GM18505 (cell line): ENCODE data around the gene HAPLN3.
A peak's percentile ranks its signal among the peaks of the same experiment; 100 is the strongest.

Source experiments
- ATAC-seq: cut with Tn5 transposase; IDR thresholded peaks from one replicate; pipeline ENCODE4 v1.9.1; 2021; ENCODE audit not compliant: unreplicated experiment
- POLR2A ChIP-seq: IDR thresholded peaks from 4 replicates; pipeline ENCODE4 v1.6.1; 2011; ENCODE audit warnings: borderline replicate concordance; ENCODE audit not compliant: insufficient read depth, insufficient read length; ENCODE audit errors: extremely low read depth

HAPLN3 gene

GRCh38 chr15:88897142-88897455 lies 1.8 kb upstream of the HAPLN3 start:
- ATAC-seq = no peak
- no peak for TF ChIP-seq POLR2A

- no peak for ATAC-seq
- no peak for TF ChIP-seq POLR2A
These were observed 1.1 kb upstream of the HAPLN3 start for GRCh38 chr15:88896333-88897033.

GRCh38 chr15:88894348-88894818 lies 961 bp downstream of the HAPLN3 start:
- no peak for TF ChIP-seq POLR2A
- peak; percentile 42 for ATAC-seq

- ATAC-seq = no peak
- no peak for TF ChIP-seq POLR2A
These were observed 3.6 kb downstream of the HAPLN3 start for GRCh38 chr15:88891540-88892254.

- ATAC-seq = no peak
- no peak for TF ChIP-seq POLR2A
These were observed 4.8 kb downstream of the HAPLN3 start for GRCh38 chr15:88890495-88890894.

- TF ChIP-seq POLR2A = no peak
- no peak for ATAC-seq
These were observed 6.6 kb downstream of the HAPLN3 start for GRCh38 chr15:88888719-88889118.

- ATAC-seq = no peak
- no peak for TF ChIP-seq POLR2A
These were observed 8.2 kb downstream of the HAPLN3 start for GRCh38 chr15:88887068-88887580.

GRCh38 chr15:88882785-88883184 lies 12.6 kb downstream of the HAPLN3 start:
- ATAC-seq = no peak
- TF ChIP-seq POLR2A = no peak

- no peak for ATAC-seq
- TF ChIP-seq POLR2A = no peak
These were observed 13.6 kb downstream of the HAPLN3 start for GRCh38 chr15:88881775-88882174.

- no peak for TF ChIP-seq POLR2A
- ATAC-seq = no peak
These were observed 14.2 kb downstream of the HAPLN3 start for GRCh38 chr15:88880944-88881740.

GRCh38 chr15:88878720-88879184 lies 16.6 kb downstream of the HAPLN3 start:
- no peak for ATAC-seq
- no peak for TF ChIP-seq POLR2A

- ATAC-seq = no peak
- TF ChIP-seq POLR2A = no peak
These were observed 17.4 kb downstream of the HAPLN3 start for GRCh38 chr15:88877906-88878305.

GRCh38 chr15:88877415-88877814 lies 17.9 kb downstream of the HAPLN3 start:
- no peak for TF ChIP-seq POLR2A
- no peak for ATAC-seq
